Epithelial cell of prostate (primary cell): ENCODE measurements around the gene LGALS9.

Source experiments
- DNase-seq: peaks from one replicate; pipeline ENCODE4 v3.0.0-alpha.2; 2011; ENCODE audit warnings: low read depth, low spot score
- H3K27ac ChIP-seq: fragments of 450-650 bp; 2 replicates; pipeline ENCODE4 v1.5.1; 2017; ENCODE audit warnings: mild to moderate bottlenecking

Gene LGALS9

GRCh38 chr17:27602721-27603420, 28.1 kb upstream of the LGALS9 start:
- no peak for DNase-seq
- H3K27ac ChIP-seq, result no peak overlapping the region

DNA sequence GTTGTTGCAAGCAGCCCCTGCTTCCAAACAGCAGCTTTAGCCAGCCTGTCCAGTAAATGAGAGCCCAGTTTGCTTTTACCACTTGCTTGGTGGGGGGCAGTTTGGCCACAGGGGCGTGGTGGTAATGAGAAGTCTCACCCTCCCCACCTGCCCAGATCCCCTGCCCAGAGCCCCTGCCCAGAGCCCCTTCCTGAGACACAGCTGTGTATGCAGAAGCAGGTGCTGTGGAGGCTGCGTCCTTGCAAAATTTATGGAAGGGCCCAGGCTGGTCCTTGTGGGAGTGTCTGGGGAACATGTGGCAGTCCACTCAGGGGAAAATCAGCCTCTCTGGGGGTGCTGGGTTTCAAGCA, 27.6 kb upstream of the LGALS9 start:
- H3K27ac ChIP-seq, result no peak overlapping the region
- no peak for DNase-seq

DNA sequence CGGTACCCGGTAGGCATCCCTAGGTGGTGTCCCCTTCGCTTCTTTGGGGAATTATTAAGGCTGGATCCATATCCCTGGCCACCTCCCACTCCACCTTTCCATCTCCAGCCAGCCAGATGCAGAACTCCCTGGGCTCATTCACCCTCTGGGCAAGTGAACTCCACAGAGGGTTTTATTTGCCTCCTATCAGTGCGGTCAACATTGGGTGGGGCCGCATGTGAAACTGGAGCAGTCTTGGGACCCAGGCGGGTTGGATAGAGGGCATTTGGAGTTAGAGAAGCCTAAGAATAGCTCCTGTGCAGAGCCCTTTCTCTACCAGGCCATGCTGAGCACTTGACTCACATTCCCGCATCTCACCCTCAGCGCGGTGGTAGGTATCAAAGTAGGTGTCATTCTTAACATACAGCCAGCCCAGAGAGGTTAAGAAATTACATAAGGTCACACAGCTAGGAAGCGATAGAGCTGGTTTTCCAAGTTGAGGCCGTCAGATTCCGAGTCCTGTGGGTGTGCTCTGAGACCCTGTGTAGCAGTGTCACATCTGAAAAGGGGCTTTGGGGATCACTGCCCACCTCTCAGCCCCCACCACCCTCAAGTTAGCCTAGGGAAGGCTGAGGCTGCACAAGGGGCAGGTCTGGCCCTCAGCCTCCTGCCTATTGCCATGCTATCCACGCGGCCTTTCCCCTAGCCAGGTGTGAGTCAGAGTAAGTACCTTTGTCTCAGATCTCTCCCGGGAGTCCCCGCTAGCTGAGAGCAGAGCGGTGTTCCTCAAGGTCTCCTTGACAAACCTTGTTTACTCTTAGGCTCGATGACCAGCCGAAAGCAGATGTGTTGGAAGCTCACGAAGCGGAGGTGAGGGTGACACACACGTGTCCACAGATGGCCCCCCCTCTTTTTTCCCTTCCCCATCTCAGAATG, 26.9 kb upstream of the LGALS9 start:
- no peak overlapping the region for H3K27ac ChIP-seq
- no peak for DNase-seq

GRCh38 chr17:27605409-27605808, 25.6 kb upstream of the LGALS9 start:
- H3K27ac ChIP-seq, result no peak overlapping the region
- DNase-seq, result no peak

GRCh38 chr17:27607521-27608091, 23.4 kb upstream of the LGALS9 start:
- no peak overlapping the region for H3K27ac ChIP-seq
- DNase-seq, result no peak

GRCh38 chr17:27608328-27609230, 22.4 kb upstream of the LGALS9 start:
- DNase-seq, result no peak
- no peak overlapping the region for H3K27ac ChIP-seq

- no peak overlapping the region for H3K27ac ChIP-seq
- DNase-seq, result no peak
These were observed 21.2 kb upstream of the LGALS9 start for GRCh38 chr17:27609611-27610303.

DNA sequence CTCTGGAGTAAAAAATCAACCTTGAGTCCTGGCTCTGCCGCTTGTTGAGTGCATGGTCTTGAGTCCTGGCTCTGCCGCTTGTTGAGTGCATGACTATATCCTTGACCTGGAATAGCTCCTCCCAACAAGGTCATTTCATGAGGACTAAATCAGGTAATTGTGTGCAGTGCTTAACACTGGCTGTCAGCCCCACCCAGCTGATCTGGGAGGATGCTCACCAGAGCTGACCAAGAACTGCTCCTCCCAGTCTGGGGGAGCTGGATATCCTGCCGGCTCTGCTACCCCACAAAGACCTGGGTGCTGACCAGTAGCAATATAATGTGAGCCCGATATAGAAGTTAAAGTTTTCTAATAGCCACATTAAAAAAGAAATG, 20.7 kb upstream of the LGALS9 start:
- DNase-seq, result no peak
- H3K27ac ChIP-seq, result no peak overlapping the region

DNA sequence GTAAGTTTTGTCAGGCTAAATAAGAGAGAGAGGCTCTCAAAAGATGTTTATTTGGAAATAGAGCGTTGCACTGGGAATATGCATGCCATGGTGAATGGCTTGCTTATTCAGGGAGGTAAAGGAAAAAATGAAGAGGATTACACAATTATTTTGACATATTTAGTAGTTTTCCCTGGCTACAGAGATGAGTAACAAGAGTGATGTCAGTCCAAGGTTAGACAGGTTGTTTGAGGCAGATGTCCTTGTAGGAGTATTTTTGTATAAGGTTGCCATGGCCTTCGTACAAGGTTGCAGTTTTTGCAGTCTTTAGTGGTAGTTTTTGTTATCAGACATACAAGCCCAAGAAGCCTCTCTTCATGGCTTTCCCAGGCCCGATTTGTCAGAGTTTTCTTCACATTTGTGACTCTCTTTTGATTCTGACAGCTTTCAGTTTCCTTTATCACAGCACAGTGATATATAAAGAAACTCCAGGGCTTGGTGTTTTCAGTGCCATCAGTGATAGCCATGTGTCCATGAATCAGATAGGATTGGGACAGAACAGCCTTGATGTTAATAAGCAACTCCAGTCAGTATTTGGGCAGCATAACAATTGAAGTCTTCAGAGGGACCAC, 18.7 kb upstream of the LGALS9 start:
- DNase-seq, result no peak
- H3K27ac ChIP-seq, result no peak overlapping the region

DNA sequence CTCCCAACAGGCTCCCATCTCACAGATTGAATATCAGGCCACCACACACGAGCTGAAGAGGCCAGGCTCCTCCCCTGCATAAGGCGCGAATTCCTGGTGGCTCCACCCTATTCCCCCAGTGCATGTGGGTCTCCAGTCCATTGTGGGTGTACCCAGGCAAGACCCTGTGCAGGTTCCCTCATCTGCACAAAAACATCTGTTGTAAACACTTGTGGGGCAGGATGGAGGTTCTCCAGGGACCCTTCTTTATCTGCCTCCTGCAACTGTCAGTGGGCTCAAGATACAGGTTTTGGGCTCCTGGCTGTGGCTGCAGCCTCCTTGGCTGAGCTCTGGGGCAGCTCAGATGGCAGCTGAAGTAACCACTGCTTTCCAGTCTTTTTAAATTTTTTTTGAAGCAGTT, 17.6 kb upstream of the LGALS9 start:
- H3K27ac ChIP-seq, result no peak overlapping the region
- no peak for DNase-seq

DNA sequence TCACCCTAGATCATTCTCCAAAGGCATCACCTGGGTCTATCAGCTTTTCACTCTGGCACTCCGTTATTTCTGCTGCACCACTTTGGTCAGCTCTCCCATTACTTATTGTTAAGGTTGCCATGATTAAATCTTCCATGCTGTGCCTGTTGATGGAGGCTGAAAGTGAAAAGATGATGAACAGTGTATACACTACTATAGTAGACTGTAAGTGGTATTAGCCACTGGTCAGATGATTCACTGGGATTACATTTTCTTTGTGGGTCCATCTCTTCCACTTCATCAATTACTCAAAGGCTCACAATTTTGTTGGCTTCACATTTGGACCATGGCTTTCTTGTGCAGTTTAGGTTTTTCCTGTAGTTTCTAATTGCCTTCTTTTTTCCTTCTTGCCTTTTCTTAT, 15.9 kb upstream of the LGALS9 start:
- no peak overlapping the region for H3K27ac ChIP-seq
- DNase-seq, result no peak

DNA sequence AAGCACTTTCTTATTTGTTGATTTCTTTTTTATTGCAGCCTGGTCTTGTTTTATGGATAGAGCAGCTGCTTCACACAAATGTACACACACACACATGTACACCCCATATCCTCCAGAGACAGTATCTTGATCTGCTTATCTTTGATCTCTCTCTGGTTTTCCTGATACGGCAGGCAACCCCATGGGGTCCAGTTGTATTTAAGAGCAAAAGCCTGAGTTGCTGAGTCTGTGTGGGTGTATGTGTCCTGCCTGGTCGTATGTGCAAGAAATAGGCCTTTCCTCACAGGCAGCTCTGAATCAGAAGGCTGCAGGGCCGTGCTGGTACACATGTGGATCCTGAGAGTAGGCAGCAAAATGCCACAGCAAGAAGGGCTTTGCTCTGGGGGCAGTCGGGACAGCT, 14.6 kb upstream of the LGALS9 start:
- H3K27ac ChIP-seq, result no peak overlapping the region

DNA sequence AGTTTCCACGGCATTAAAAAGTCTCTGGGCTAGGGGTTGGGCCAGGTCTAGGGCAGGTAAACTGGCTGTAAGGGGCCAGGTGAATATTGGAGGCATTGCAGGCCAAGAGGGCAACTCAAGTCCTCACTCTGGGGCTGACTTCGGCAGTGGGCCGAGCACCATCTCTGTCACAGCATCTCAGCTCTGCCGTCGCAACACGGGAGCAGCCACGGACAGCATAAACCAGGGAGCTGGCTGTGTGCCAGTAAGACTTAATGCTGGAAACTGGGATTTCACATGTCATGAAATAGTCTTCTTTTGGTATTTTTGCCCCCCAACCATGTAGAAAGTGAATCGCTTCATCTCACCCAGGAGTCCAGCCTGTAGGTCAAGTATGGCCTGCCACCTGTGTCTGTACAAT, 12.6 kb upstream of the LGALS9 start:
- DNase-seq, result no peak
- no peak overlapping the region for H3K27ac ChIP-seq

More for the DNA sequence above, 14.6 kb upstream of the LGALS9 start:
- no peak for DNase-seq

- no peak overlapping the region for H3K27ac ChIP-seq
- DNase-seq, result no peak
These were observed 10.3 kb upstream of the LGALS9 start for GRCh38 chr17:27620721-27621120.

- no peak overlapping the region for H3K27ac ChIP-seq
These were observed 9.5 kb upstream of the LGALS9 start for GRCh38 chr17:27621536-27621935.

GRCh38 chr17:27621942-27622559, 8.9 kb upstream of the LGALS9 start:
- no peak overlapping the region for H3K27ac ChIP-seq

More at GRCh38 chr17:27621536-27621935, 9.5 kb upstream of the LGALS9 start:
- no peak for DNase-seq

GRCh38 chr17:27622986-27623385, 8.0 kb upstream of the LGALS9 start:
- no peak overlapping the region for H3K27ac ChIP-seq
- DNase-seq, result no peak

More at GRCh38 chr17:27621942-27622559, 8.9 kb upstream of the LGALS9 start:
- DNase-seq, result no peak

DNA sequence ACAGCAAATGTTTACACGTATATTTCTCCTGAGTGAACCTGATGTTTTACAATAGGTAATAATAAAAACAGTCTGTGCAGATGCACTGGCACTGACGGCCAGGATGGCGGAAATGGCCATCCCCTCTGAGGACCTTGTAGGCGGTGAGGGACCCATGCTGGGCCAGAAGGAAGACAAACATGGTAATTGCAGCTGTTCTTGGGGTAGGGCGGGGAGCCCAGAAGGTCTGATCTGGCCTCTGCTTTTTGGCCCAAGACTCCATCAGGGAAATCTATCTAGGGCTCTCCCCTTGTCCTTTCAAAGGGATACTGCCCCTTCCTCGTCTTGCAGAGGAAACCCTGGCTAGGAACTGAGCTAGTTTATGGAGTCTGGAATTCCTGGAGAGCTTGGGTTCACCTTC, 7.4 kb upstream of the LGALS9 start:
- no peak overlapping the region for H3K27ac ChIP-seq
- no peak for DNase-seq

- DNase-seq, result no peak
- H3K27ac ChIP-seq, result no peak overlapping the region
These were observed 6.4 kb upstream of the LGALS9 start for GRCh38 chr17:27624539-27624938.
